ENCODE measurements around the gene IL17RD. TPM values are rescaled to one million over a fixed set of nuclear protein-coding genes. Genes with fewer than 3 reads are reported as not detected.

IL17RD gene
- total and polyA plus RNA-seq, 12 donors: 1.3 to 15.6 (median 4.9) TPM

GRCh38 chr3:57076422-57076951 lies 88.7 kb downstream of the IL17RD start:
- intact Hi-C loops (cut with DNase I): loop anchor here in 8 of 10 donors (5.0 to 10.0 kb wide), 4 partner anchors 69 to 84 kb away; no protein-coding TSS in a partner anchor
- TF ChIP-seq CTCF (IDR thresholded peaks at IDR 0.05): no peak
- Histone ChIP-seq H3K27me3 (peaks cover 0 to 48% (median 0%) of the 10 kb centered on the region in 7 donors), H3K4me3 (no peak overlapping the region), H3K4me1 (peaks cover 0 to 15% (median 12%) of the 10 kb centered on the region in 9 donors), H3K27ac (no peak overlapping the region), H3K9me3 (no peaks in the 10 kb centered on the region), H3K36me3 (no peaks in the 10 kb centered on the region)
- WGBS, 2 donors: 93 to 95% methylated on average over 3 of the region's 3 CpGs
- no peak for ATAC-seq
- no peak for DNase-seq

- ATAC-seq: no peak
- peaks cover 0 to 36% (median 0%) of the 10 kb centered on the region in 7 donors for H3K27me3 ChIP-seq
- intact Hi-C loops (cut with DNase I): loop anchor here in 1 of 10 donors (10.0 kb wide), 1 partner anchor 79 kb away; no protein-coding TSS in a partner anchor
- H3K36me3 ChIP-seq: no peaks in the 10 kb centered on the region
- H3K4me1 ChIP-seq: peaks cover 0 to 13% (median 10%) of the 10 kb centered on the region in 9 donors
- WGBS, 2 donors: 92% methylated on average over 4 of the region's 4 CpGs
- peaks cover 0 to 8% (median 0%) of the 10 kb centered on the region in 11 donors for H3K9me3 ChIP-seq
- no peak for DNase-seq
- no peak for TF ChIP-seq CTCF (IDR thresholded peaks at IDR 0.05)
- no peak overlapping the region for H3K4me3 ChIP-seq
- H3K27ac ChIP-seq: no peak overlapping the region
Measured at GRCh38 chr3:57074135-57074534, 91.0 kb downstream of the IL17RD start.

- intact Hi-C loops (cut with DNase I): loop anchor here in 1 of 10 donors (10.0 kb wide), 1 partner anchor 79 kb away; no protein-coding TSS in a partner anchor
- H3K27ac ChIP-seq: no peak overlapping the region
- H3K9me3 ChIP-seq: peaks cover 0 to 8% (median 0%) of the 10 kb centered on the region in 11 donors
- H3K36me3 ChIP-seq: no peaks in the 10 kb centered on the region
- ATAC-seq (no peak), DNase-seq (no peak)
- peaks cover 0 to 14% (median 9%) of the 10 kb centered on the region in 9 donors for H3K4me1 ChIP-seq
- H3K27me3 ChIP-seq: peaks cover 0 to 32% (median 0%) of the 10 kb centered on the region in 7 donors
- no peak for TF ChIP-seq CTCF (IDR thresholded peaks at IDR 0.05)
- WGBS, 2 donors: 87 to 96% methylated on average over 3 of the region's 3 CpGs
- no peak overlapping the region for H3K4me3 ChIP-seq
Measured at GRCh38 chr3:57073628-57074027, 91.5 kb downstream of the IL17RD start.

GRCh38 chr3:57069503-57069902 lies 95.7 kb downstream of the IL17RD start:
- intact Hi-C loops (cut with DNase I): loop anchor here in 1 of 10 donors (5.0 kb wide), 1 partner anchor 62 kb away; no protein-coding TSS in a partner anchor
- H3K9me3 ChIP-seq: peaks cover 0 to 8% (median 0%) of the 10 kb centered on the region in 11 donors
- no peaks in the 10 kb centered on the region for H3K36me3 ChIP-seq
- ATAC-seq: no peak
- no peaks in the 10 kb centered on the region for H3K27me3 ChIP-seq
- no peak for TF ChIP-seq CTCF (IDR thresholded peaks at IDR 0.05)
- no peak overlapping the region for H3K27ac ChIP-seq
- peaks cover 0 to 24% (median 9%) of the 10 kb centered on the region in 9 donors for H3K4me1 ChIP-seq
- no peak for DNase-seq
- 39 to 65% methylated on average over 6 of the region's 6 CpGs for WGBS, 2 donors
- H3K4me3 ChIP-seq: no peak overlapping the region

All from heart right ventricle (tissue), 16 donors.